HG03378 (cell line): ENCODE data around the gene YEATS4.
"Not testable (repeated sequence)": the region's sequence is repeated elsewhere in the genome, so short reads cannot be mapped to it uniquely, and the experiment has no call there.

ENCODE experiments used
- ATAC-seq: cut with Tn5 transposase; IDR thresholded peaks from one replicate; pipeline ENCODE4 v1.9.1; 2021; ENCODE audit warnings: mild to moderate bottlenecking, moderate library complexity; ENCODE audit not compliant: unreplicated experiment

Gene YEATS4

GRCh38 chr12:69359531-69360347, at the start of gene YEATS4:
YEATS4 (plus strand) TSS chr12:69359743; CDS start chr12:69359973, 230 bp downstream.
- peak; percentile 75 for ATAC-seq

GRCh38 chr12:69313209-69313608, 46.3 kb upstream of the YEATS4 start:
- no peak for ATAC-seq

GRCh38 chr12:69316784-69317183, 42.8 kb upstream of the YEATS4 start:
- ATAC-seq = not testable (repeated sequence)

- not testable (repeated sequence) for ATAC-seq
These were observed 42.3 kb upstream of the YEATS4 start for GRCh38 chr12:69317233-69317632.

- ATAC-seq = no peak
These were observed 41.3 kb upstream of the YEATS4 start for GRCh38 chr12:69318225-69318624.

GRCh38 chr12:69321351-69321750, 38.2 kb upstream of the YEATS4 start:
- no peak for ATAC-seq

GRCh38 chr12:69324797-69325466, 34.6 kb upstream of the YEATS4 start:
- peak; percentile 99 for ATAC-seq

- no peak for ATAC-seq
These were observed 31.1 kb upstream of the YEATS4 start for GRCh38 chr12:69328426-69328825.

- ATAC-seq = no peak
These were observed 29.7 kb upstream of the YEATS4 start for GRCh38 chr12:69329669-69330428.

- peak; percentile 76 for ATAC-seq
These were observed 28.8 kb upstream of the YEATS4 start for GRCh38 chr12:69330475-69331473.

- ATAC-seq = peak; percentile 12
These were observed 28.0 kb upstream of the YEATS4 start for GRCh38 chr12:69331519-69331908.

- ATAC-seq = no peak
These were observed 27.4 kb upstream of the YEATS4 start for GRCh38 chr12:69331909-69332684.

GRCh38 chr12:69332815-69333358, 26.7 kb upstream of the YEATS4 start:
- no peak for ATAC-seq

- no peak for ATAC-seq
These were observed 25.4 kb upstream of the YEATS4 start for GRCh38 chr12:69334158-69334557.

GRCh38 chr12:69337311-69338090, 22.0 kb upstream of the YEATS4 start:
- no peak for ATAC-seq

- no peak for ATAC-seq
These were observed 21.3 kb upstream of the YEATS4 start for GRCh38 chr12:69338120-69338859.

GRCh38 chr12:69338936-69339335, 20.6 kb upstream of the YEATS4 start:
- ATAC-seq = no peak

GRCh38 chr12:69339999-69340398, 19.5 kb upstream of the YEATS4 start:
- no peak for ATAC-seq
